Uterus (tissue), 2 donors: ENCODE measurements around the gene CNPY1.

Experiments
- POLR2A ChIP-seq, 2 donors: fragments of 450-650 bp; IDR thresholded peaks; one replicate each; pipeline ENCODE4 v1.6.1; 2016; ENCODE audit warnings: antibody characterized with exemption in 2 of 2, mild to moderate bottlenecking in 1 of 2, moderate library complexity in 1 of 2
- TF ChIP-seq, protein P1 (sequence below), 4 experiments: fragments of 200-600 bp in 2 of 4; fragments of 450-650 bp in 2 of 4; sonication (generic) in 2 of 4; IDR thresholded peaks; one replicate each; pipeline ENCODE4 v1.5.1; 2016 to 2019; ENCODE audit warnings: antibody characterized with exemption in 4 of 4, mild to moderate bottlenecking in 2 of 4, moderate library complexity in 1 of 4

DNA sequence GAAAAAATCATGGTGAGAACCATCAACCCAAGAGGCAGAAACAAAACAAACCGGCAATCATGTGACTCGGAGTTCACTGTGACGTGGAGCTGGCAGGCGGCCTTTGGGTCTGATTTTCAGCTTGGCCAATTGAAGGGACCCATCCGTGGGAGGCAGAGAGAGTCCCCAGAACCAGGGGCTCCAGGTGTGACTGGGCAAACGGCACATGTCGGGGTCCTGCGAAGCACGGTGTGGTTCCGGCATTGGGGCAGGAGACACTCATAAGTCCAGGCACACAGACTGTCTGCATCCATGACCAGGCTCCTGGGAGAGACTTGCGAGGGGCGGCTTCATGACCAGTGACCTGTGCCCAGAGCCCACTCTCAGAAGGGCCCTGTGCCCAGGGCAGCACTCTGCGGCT lies 12.6 kb upstream of the CNPY1 start:
- TF ChIP-seq, protein P1, sequence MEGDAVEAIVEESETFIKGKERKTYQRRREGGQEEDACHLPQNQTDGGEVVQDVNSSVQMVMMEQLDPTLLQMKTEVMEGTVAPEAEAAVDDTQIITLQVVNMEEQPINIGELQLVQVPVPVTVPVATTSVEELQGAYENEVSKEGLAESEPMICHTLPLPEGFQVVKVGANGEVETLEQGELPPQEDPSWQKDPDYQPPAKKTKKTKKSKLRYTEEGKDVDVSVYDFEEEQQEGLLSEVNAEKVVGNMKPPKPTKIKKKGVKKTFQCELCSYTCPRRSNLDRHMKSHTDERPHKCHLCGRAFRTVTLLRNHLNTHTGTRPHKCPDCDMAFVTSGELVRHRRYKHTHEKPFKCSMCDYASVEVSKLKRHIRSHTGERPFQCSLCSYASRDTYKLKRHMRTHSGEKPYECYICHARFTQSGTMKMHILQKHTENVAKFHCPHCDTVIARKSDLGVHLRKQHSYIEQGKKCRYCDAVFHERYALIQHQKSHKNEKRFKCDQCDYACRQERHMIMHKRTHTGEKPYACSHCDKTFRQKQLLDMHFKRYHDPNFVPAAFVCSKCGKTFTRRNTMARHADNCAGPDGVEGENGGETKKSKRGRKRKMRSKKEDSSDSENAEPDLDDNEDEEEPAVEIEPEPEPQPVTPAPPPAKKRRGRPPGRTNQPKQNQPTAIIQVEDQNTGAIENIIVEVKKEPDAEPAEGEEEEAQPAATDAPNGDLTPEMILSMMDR (IDR thresholded peaks at IDR 0.05) = no peak
- TF ChIP-seq POLR2A (IDR thresholded peaks at IDR 0.05) = no peak
